Mucosa of rectum (tissue), 2 donors: ENCODE measurements around the gene POLD4.
A peak's percentile ranks its signal among the peaks of the same experiment; 100 is the strongest.

Experiments used
- H3K27ac ChIP-seq, 2 donors: one replicate each; pipeline ENCODE4 v1.7.0; 2013; ENCODE audit warnings: inconsistent platforms in 2 of 2, low read depth in 2 of 2, low read length in 2 of 2
- H3K27me3 ChIP-seq, 2 donors: one replicate each; pipeline ENCODE4 v1.7.0; 2013; ENCODE audit warnings: low read length in 2 of 2; ENCODE audit not compliant: control insufficient read depth in 2 of 2, insufficient read depth in 2 of 2
- H3K36me3 ChIP-seq, 2 donors: one replicate each; pipeline ENCODE4 v1.7.0; 2013; ENCODE audit warnings: low read length in 2 of 2; ENCODE audit not compliant: control insufficient read depth in 2 of 2, insufficient read depth in 2 of 2
- H3K4me1 ChIP-seq, 2 donors: one replicate each; pipeline ENCODE4 v1.7.0; 2013; ENCODE audit warnings: low read length in 2 of 2, mild to moderate bottlenecking in 1 of 2; ENCODE audit not compliant: control insufficient read depth in 2 of 2, insufficient read depth in 2 of 2
- H3K4me3 ChIP-seq, 2 donors: one replicate each; pipeline ENCODE4 v1.7.0; 2013; ENCODE audit warnings: low read length in 2 of 2
- H3K9ac ChIP-seq, 2 donors: one replicate each; pipeline ENCODE4 v1.7.0; 2013; ENCODE audit warnings: low read length in 2 of 2, low read depth in 1 of 2, mild to moderate bottlenecking in 1 of 2
- H3K9me3 ChIP-seq, 2 donors: one replicate each; pipeline ENCODE4 v1.7.0; 2013; ENCODE audit warnings: low read length in 2 of 2; ENCODE audit not compliant: control insufficient read depth in 2 of 2
- donor health status: healthy.
- donor health status: Normal muscosa, but diverticular disease.

Gene POLD4

GRCh38 chr11:67397536-67397935 lies 44.2 kb upstream of the POLD4 start:
- Histone ChIP-seq H3K36me3 (peaks cover 24 to 29% of the 10 kb centered on the region in 2 donors), H3K27ac (no peak overlapping the region), H3K9me3 (no peaks in the 10 kb centered on the region), H3K27me3 (no peaks in the 10 kb centered on the region), H3K9ac (no peak overlapping the region), H3K4me3 (no peak overlapping the region), H3K4me1 (peaks cover 20 to 27% of the 10 kb centered on the region in 2 donors)

GRCh38 chr11:67396587-67397389 lies 43.4 kb upstream of the POLD4 start:
- Histone ChIP-seq H3K9ac (no peak overlapping the region), H3K27me3 (no peaks in the 10 kb centered on the region), H3K9me3 (no peaks in the 10 kb centered on the region), H3K27ac (no peak overlapping the region), H3K36me3 (peaks cover 24 to 29% of the 10 kb centered on the region in 2 donors), H3K4me3 (no peak overlapping the region), H3K4me1 (peaks cover 17 to 24% of the 10 kb centered on the region in 2 donors)

- H3K36me3 ChIP-seq: peaks cover 24 to 29% of the 10 kb centered on the region in 2 donors
- H3K9me3 ChIP-seq: no peaks in the 10 kb centered on the region
- no peak overlapping the region for H3K4me3 ChIP-seq
- H3K4me1 ChIP-seq: peaks cover 20 to 24% of the 10 kb centered on the region in 2 donors
- H3K27ac ChIP-seq: no peak overlapping the region
- H3K27me3 ChIP-seq: no peaks in the 10 kb centered on the region
- no peak overlapping the region for H3K9ac ChIP-seq
These were observed 42.9 kb upstream of the POLD4 start for GRCh38 chr11:67396259-67396581.

GRCh38 chr11:67395555-67396258 lies 42.4 kb upstream of the POLD4 start:
- H3K9ac ChIP-seq: no peak overlapping the region
- no peaks in the 10 kb centered on the region for H3K9me3 ChIP-seq
- H3K36me3 ChIP-seq: peaks cover 24 to 29% of the 10 kb centered on the region in 2 donors
- no peaks in the 10 kb centered on the region for H3K27me3 ChIP-seq
- no peak overlapping the region for H3K4me3 ChIP-seq
- peaks cover 20 to 24% of the 10 kb centered on the region in 2 donors for H3K4me1 ChIP-seq
- no peak overlapping the region for H3K27ac ChIP-seq

GRCh38 chr11:67393990-67394389 lies 40.6 kb upstream of the POLD4 start:
- Histone ChIP-seq H3K4me3 (no peak overlapping the region), H3K4me1 (peaks cover 19 to 21% of the 10 kb centered on the region in 2 donors), H3K27ac (no peak overlapping the region), H3K36me3 (peaks cover 18 to 20% of the 10 kb centered on the region in 2 donors), H3K9me3 (no peaks in the 10 kb centered on the region), H3K27me3 (no peaks in the 10 kb centered on the region), H3K9ac (no peak overlapping the region)

GRCh38 chr11:67393437-67393836 lies 40.1 kb upstream of the POLD4 start:
- H3K36me3 ChIP-seq: peaks cover 13 to 15% of the 10 kb centered on the region in 2 donors
- H3K4me3 ChIP-seq: no peak overlapping the region
- H3K9ac ChIP-seq: no peak overlapping the region
- no peaks in the 10 kb centered on the region for H3K9me3 ChIP-seq
- no peak overlapping the region for H3K27ac ChIP-seq
- H3K4me1 ChIP-seq: peaks cover 19 to 21% of the 10 kb centered on the region in 2 donors
- no peaks in the 10 kb centered on the region for H3K27me3 ChIP-seq

- peaks cover 17 to 21% of the 10 kb centered on the region in 2 donors for H3K4me1 ChIP-seq
- H3K27ac ChIP-seq: peak overlapping the region; percentile 58 to 88
- H3K9ac ChIP-seq: peak overlapping the region; percentile 70
These were observed 38.9 kb upstream of the POLD4 start for GRCh38 chr11:67392183-67392715.

GRCh38 chr11:67391304-67392182 lies 38.2 kb upstream of the POLD4 start, which contains the start of gene RAD9A:
RAD9A (plus strand) TSS chr11:67391986; CDS start chr11:67392045, 59 bp downstream.
- H3K27ac ChIP-seq: peak within 1 kb of the TSS; percentile 86 to 88

More at GRCh38 chr11:67392183-67392715, 38.9 kb upstream of the POLD4 start:
- H3K9me3 ChIP-seq: no peaks in the 10 kb centered on the region
- H3K36me3 ChIP-seq: peaks cover under 1 to 3% of the 10 kb centered on the region in 2 donors
- no peaks in the 10 kb centered on the region for H3K27me3 ChIP-seq
- H3K4me3 ChIP-seq: peak overlapping the region; percentile 82 to 98

GRCh38 chr11:67390947-67391303 lies 37.6 kb upstream of the POLD4 start:
- peak overlapping the region; percentile 84 to 92 for H3K9ac ChIP-seq
- peaks cover 0 to 3% of the 10 kb centered on the region in 2 donors for H3K36me3 ChIP-seq
- H3K4me1 ChIP-seq: peaks cover 16 to 21% of the 10 kb centered on the region in 2 donors
- H3K27me3 ChIP-seq: no peaks in the 10 kb centered on the region
- no peaks in the 10 kb centered on the region for H3K9me3 ChIP-seq
- peak overlapping the region; percentile 86 to 88 for H3K27ac ChIP-seq
- peak overlapping the region; percentile 94 to 98 for H3K4me3 ChIP-seq

More at GRCh38 chr11:67391304-67392182, 38.2 kb upstream of the POLD4 start, which contains the start of gene RAD9A:
- Histone ChIP-seq H3K36me3 (peaks cover 0 to 3% of the 10 kb centered on the region in 2 donors), H3K27me3 (no peaks in the 10 kb centered on the region), H3K9me3 (no peaks in the 10 kb centered on the region), H3K4me3 (peak within 1 kb of the TSS; percentile 94 to 98), H3K4me1 (peaks cover 16 to 21% of the 10 kb centered on the region in 2 donors), H3K9ac (peak within 1 kb of the TSS; percentile 84 to 92)
